ACC112 (cell line): ENCODE measurements around the gene PTPN11.
"Not testable (repeated sequence)": the region's sequence is repeated elsewhere in the genome, so short reads cannot be mapped to it uniquely, and the experiment has no call there.

Experiments used
- H2AFZ ChIP-seq: fragments of 200-600 bp; sonication (generic); one replicate; pipeline ENCODE4 v1.6.0; 2017; ENCODE audit warnings: antibody characterized with exemption, low read length; ENCODE audit not compliant: unreplicated experiment
- H3K27ac ChIP-seq: fragments of 200-600 bp; sonication (generic); 2 replicates; pipeline ENCODE4 v1.5.1; 2014; ENCODE audit warnings: low read depth, mild to moderate bottlenecking, antibody characterized with exemption, low read length, moderate library complexity
- H3K27me3 ChIP-seq: fragments of 200-600 bp; sonication (generic); 2 replicates; pipeline ENCODE4 v1.6.1; 2014; ENCODE audit warnings: mild to moderate bottlenecking, antibody characterized with exemption, low read length, moderate library complexity, mixed read lengths; ENCODE audit not compliant: insufficient read depth
- H3K36me3 ChIP-seq: fragments of 200-600 bp; sonication (generic); 2 replicates; pipeline ENCODE4 v1.6.1; 2016; ENCODE audit warnings: mild to moderate bottlenecking, antibody characterized with exemption, low read length, moderate library complexity, mixed read lengths; ENCODE audit not compliant: insufficient read depth
- H3K4me1 ChIP-seq: fragments of 200-600 bp; sonication (generic); one replicate; pipeline ENCODE4 v1.6.1; 2016; ENCODE audit warnings: low read length, mixed read lengths; ENCODE audit not compliant: insufficient read depth, unreplicated experiment, control insufficient read depth
- H3K4me3 ChIP-seq: fragments of 200-600 bp; sonication (generic); 2 replicates; pipeline ENCODE4 v1.5.1; 2014; ENCODE audit warnings: mild to moderate bottlenecking, low read depth, low read length
- H3K79me2 ChIP-seq: fragments of 200-600 bp; sonication (generic); one replicate; pipeline ENCODE4 v1.6.0; 2016; ENCODE audit warnings: low read length; ENCODE audit not compliant: control insufficient read depth, unreplicated experiment, insufficient read depth

Gene PTPN11

DNA sequence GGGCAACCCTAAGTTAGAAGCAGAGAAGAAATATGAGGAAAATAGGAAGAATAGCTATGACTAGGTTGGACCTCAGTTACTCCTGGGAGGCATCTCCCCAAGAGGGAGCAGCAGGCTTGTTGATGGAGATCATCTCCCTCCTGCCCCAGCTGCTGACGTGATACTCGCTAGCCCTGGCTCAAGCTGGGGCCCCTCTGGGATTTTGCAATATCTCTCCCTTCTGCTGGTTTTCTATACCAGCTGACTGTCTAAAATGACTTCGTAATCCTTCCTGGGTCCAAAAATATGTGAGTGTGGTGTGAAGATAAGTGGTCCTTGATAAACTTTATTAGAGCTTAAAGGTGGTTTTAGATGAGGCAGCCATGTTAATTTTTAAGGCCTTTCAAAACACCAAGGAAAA, 32.0 kb upstream of the PTPN11 start:
- Histone ChIP-seq H3K27ac (0 out of 2 replicates have a peak overlapping the region, but pooled peaks have one; percentile 12), H3K4me3 (no peak overlapping the region), H2AFZ (peak overlapping the region; percentile 70)

GRCh38 chr12:112389228-112389627, 29.5 kb upstream of the PTPN11 start:
- H3K36me3 ChIP-seq = no peaks in the 10 kb centered on the region
- no peak overlapping the region for H3K4me3 ChIP-seq
- peaks cover 4% of the 10 kb centered on the region for H3K4me1 ChIP-seq
- no peak overlapping the region for H3K27ac ChIP-seq
- H3K27me3 ChIP-seq = no peaks in the 10 kb centered on the region
- H3K79me2 ChIP-seq = no peaks in the 10 kb centered on the region
- H2AFZ ChIP-seq = no peak overlapping the region

More for the DNA sequence above, 32.0 kb upstream of the PTPN11 start:
- peaks cover 2% of the 10 kb centered on the region for H3K79me2 ChIP-seq
- H3K36me3 ChIP-seq = no peaks in the 10 kb centered on the region
- H3K27me3 ChIP-seq = no peaks in the 10 kb centered on the region
- peaks cover 4% of the 10 kb centered on the region for H3K4me1 ChIP-seq

- not testable (repeated sequence) for H3K4me3 ChIP-seq, H3K27me3 ChIP-seq, H3K4me1 ChIP-seq, H2AFZ ChIP-seq, H3K27ac ChIP-seq, H3K79me2 ChIP-seq, H3K36me3 ChIP-seq
Measured at GRCh38 chr12:112389922-112390654, 28.7 kb upstream of the PTPN11 start.

GRCh38 chr12:112393328-112393727, 25.4 kb upstream of the PTPN11 start:
- no peak overlapping the region for H3K4me3 ChIP-seq
- no peaks in the 10 kb centered on the region for H3K4me1 ChIP-seq
- H3K27ac ChIP-seq = no peak overlapping the region
- no peaks in the 10 kb centered on the region for H3K27me3 ChIP-seq
- H3K36me3 ChIP-seq = no peaks in the 10 kb centered on the region
- no peak overlapping the region for H2AFZ ChIP-seq
- H3K79me2 ChIP-seq = no peaks in the 10 kb centered on the region

- Histone ChIP-seq H3K27me3 (no peaks in the 10 kb centered on the region), H3K79me2 (peaks cover 2% of the 10 kb centered on the region), H3K4me3 (no peak overlapping the region), H2AFZ (no peak overlapping the region), H3K36me3 (peaks cover 17% of the 10 kb centered on the region), H3K27ac (no peak overlapping the region), H3K4me1 (peaks cover 7% of the 10 kb centered on the region)
Measured at GRCh38 chr12:112401054-112401453, 17.7 kb upstream of the PTPN11 start.

- Histone ChIP-seq H3K4me1 (peaks cover 12% of the 10 kb centered on the region), H3K27me3 (no peaks in the 10 kb centered on the region), H3K27ac (no peak overlapping the region), H3K36me3 (peaks cover 26% of the 10 kb centered on the region), H3K79me2 (peaks cover 10% of the 10 kb centered on the region), H2AFZ (no peak overlapping the region), H3K4me3 (no peak overlapping the region)
Measured at GRCh38 chr12:112401903-112402498, 16.7 kb upstream of the PTPN11 start.

- no peaks in the 10 kb centered on the region for H3K27me3 ChIP-seq
- peaks cover 38% of the 10 kb centered on the region for H3K36me3 ChIP-seq
- peaks cover 33% of the 10 kb centered on the region for H3K79me2 ChIP-seq
- H3K4me1 ChIP-seq = peaks cover 23% of the 10 kb centered on the region
- peak overlapping the region; percentile 88 for H3K4me3 ChIP-seq
- H3K27ac ChIP-seq = no peak overlapping the region
- H2AFZ ChIP-seq = no peak overlapping the region
Measured at GRCh38 chr12:112406519-112407488, 11.9 kb upstream of the PTPN11 start.

GRCh38 chr12:112407683-112408082, 11.1 kb upstream of the PTPN11 start:
- peaks cover 33% of the 10 kb centered on the region for H3K79me2 ChIP-seq
- H3K36me3 ChIP-seq = peaks cover 38% of the 10 kb centered on the region
- H3K27ac ChIP-seq, H2AFZ ChIP-seq, H3K27me3 ChIP-seq: not testable (repeated sequence)
- peaks cover 23% of the 10 kb centered on the region for H3K4me1 ChIP-seq
- peak overlapping the region; percentile 88 for H3K4me3 ChIP-seq

GRCh38 chr12:112408621-112409020, 10.1 kb upstream of the PTPN11 start:
- H3K36me3 ChIP-seq = peaks cover 38% of the 10 kb centered on the region
- H2AFZ ChIP-seq = peak overlapping the region; percentile 45
- peak overlapping the region; percentile 76 for H3K27ac ChIP-seq

DNA sequence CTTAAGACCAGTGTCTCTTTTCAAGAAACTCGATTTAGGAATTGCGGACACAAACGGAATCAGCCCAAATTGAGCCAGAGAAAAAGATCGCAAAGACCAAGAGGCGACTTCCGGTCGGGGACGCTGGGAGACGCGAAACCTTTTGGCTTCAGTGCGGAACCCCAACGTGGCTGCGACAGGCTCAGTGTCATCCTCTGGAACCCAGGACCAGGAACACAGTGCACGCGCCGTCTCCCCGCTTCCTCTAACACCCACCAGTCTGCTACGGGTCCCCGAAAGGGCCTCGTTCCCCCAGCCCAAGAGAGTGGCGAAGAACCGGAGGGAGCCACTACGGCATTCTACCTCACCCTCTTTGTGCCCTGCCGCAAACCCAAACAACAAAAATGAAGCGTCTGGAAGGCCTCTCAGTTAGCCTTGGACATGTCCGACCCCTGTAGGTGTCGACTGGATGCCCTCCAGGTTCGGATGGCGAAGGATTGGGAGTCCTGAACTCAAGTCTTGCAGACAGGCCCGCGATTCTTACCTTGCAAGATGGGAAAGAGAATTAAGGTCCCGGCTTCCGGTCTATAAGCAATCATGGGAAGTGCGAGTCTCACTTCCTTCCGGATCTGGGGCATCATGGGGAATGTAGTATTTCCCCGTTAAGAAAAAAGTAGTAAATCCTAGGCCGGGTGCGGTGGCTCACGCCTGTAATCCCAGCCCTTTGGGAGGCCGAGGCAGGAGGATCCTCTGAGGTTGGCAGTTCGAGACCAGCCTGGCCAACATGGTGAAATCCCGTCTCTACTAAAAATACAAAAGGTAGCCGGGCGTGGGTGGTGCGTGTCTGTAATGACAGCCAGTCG, 9.5 kb upstream of the PTPN11 start, which contains the start of gene RPL6:
Gene RPL6, minus strand, starts transcription at position 542 of the 842 bp plus-strand sequence. CDS start 949 bp downstream, outside the sequence.
- Histone ChIP-seq H3K79me2 (peaks cover 33% of the 10 kb centered on the region), H3K27me3 (no peaks in the 10 kb centered on the region), H3K36me3 (peaks cover 36% of the 10 kb centered on the region), H3K27ac (peak within 1 kb of the TSS; percentile 76), H3K4me1 (peaks cover 23% of the 10 kb centered on the region), H2AFZ (peak within 1 kb of the TSS; percentile 45), H3K4me3 (peak within 1 kb of the TSS; percentile 88)

More at GRCh38 chr12:112408621-112409020, 10.1 kb upstream of the PTPN11 start:
- peaks cover 23% of the 10 kb centered on the region for H3K4me1 ChIP-seq
- peaks cover 33% of the 10 kb centered on the region for H3K79me2 ChIP-seq
- H3K4me3 ChIP-seq = peak overlapping the region; percentile 88
- H3K27me3 ChIP-seq = no peaks in the 10 kb centered on the region
